ENCODE measurements around the gene FHIT.

Gene FHIT

DNA sequence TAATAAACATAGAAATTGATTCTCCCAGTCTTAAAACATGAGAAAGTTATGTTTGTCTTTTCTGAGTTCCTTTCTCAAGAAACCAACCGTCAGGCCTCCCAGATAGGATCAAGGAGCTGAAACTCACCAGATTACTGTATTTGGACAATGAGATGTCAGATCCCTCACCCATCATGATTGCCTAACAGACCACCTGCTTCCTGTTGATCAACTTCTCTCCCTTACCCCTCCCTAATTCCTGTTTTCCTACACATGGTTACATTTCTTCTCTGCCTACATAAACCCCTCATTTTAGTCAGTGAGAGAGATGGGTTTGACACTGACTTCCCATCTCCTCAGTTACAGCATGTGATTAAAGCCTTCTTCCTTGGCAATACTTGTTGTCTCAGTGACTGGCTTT, 917.5 kb downstream of the FHIT start:
- in situ Hi-C loops (cut with MboI; ENCODE audit: low sequenced_read_pairs, unreplicated experiment): no loop called here
- no peak for TF ChIP-seq CTCF (IDR thresholded peaks at IDR 0.05; ENCODE audit: borderline replicate concordance, control extremely low read depth, extremely low read depth, insufficient read depth, missing control alignments)
- no peak for DNase-seq (ENCODE audit: low spot score)

GRCh38 chr3:60330107-60330506, 921.1 kb downstream of the FHIT start:
- no peak for DNase-seq (ENCODE audit: low spot score)
- TF ChIP-seq CTCF (IDR thresholded peaks at IDR 0.05; ENCODE audit: borderline replicate concordance, control extremely low read depth, extremely low read depth, insufficient read depth, missing control alignments): no peak
- in situ Hi-C loops (cut with MboI; ENCODE audit: low sequenced_read_pairs, unreplicated experiment): no loop called here

- no peak for DNase-seq (ENCODE audit: low spot score)
- in situ Hi-C loops (cut with MboI; ENCODE audit: low sequenced_read_pairs, unreplicated experiment): no loop called here
- no peak for TF ChIP-seq CTCF (IDR thresholded peaks at IDR 0.05; ENCODE audit: borderline replicate concordance, control extremely low read depth, extremely low read depth, insufficient read depth, missing control alignments)
These were observed 925.6 kb downstream of the FHIT start for GRCh38 chr3:60325610-60326170.

DNA sequence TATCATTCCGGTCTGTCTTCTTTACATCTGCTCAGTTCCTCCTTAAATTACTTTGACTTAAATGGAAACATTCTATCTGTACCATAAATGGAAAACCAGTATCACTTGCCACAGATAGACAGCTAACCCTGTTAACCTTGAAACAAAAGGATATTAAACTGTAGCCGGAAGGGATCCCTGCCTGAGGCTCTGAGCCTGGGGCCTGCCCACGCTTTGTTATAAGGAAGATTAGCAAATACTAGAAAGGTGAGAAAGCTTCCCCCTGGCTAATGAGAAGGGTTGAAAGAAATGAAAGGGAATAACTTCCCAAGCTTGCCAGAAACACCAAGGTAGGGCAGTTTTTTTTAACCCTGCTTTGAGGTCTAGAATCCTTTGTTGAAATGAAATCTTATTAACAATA, 927.6 kb downstream of the FHIT start:
- no peak for DNase-seq (ENCODE audit: low spot score)
- TF ChIP-seq CTCF (IDR thresholded peaks at IDR 0.05; ENCODE audit: borderline replicate concordance, control extremely low read depth, extremely low read depth, insufficient read depth, missing control alignments): no peak
- in situ Hi-C loops (cut with MboI; ENCODE audit: low sequenced_read_pairs, unreplicated experiment): no loop called here

DNA sequence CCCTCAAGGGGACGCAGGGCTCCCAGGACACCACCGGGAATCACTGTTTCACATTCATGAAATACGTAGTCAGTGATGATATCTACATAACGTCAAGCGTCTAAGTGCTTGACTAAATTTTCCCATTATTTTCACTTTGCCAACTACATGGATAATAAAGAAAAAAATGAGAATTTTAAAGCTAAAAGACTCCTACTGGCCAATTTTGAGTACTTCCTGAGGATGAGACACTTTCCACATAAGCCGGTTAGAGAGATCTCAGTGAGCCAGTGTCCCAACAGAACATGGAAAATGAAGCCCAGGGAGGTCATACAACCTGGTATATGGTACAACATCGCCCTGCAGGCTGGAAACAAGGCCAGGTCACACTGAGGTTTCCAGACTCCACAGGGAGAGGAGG, 928.1 kb downstream of the FHIT start:
- TF ChIP-seq CTCF (IDR thresholded peaks at IDR 0.05; ENCODE audit: borderline replicate concordance, control extremely low read depth, extremely low read depth, insufficient read depth, missing control alignments): no peak
- in situ Hi-C loops (cut with MboI; ENCODE audit: low sequenced_read_pairs, unreplicated experiment): no loop called here
- no peak for DNase-seq (ENCODE audit: low spot score)

DNA sequence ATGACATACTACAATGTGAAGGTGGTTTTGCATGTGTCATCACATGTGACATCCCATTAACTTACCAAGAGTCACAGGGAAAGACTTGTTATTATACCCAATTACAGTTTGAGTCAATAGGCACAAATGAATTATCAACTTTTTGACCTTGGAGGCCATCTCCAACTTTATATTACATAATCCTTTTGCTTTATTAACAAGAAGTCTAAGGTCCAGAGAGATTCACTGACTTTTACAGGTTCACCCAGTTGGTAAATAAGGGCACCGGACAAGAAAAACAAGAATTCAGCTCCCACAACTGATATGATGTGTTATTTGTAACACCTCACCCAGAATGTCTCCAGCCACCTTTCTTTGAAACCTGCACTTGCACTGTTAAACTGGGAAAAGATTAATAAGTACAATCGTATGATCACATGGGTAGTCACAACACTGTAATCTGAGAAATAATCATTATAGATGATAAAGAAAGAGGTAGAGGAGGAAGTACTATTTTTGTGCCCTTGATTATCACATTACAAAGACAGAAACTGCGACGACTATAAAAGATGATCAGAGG, 928.9 kb downstream of the FHIT start:
- TF ChIP-seq CTCF (IDR thresholded peaks at IDR 0.05; ENCODE audit: borderline replicate concordance, control extremely low read depth, extremely low read depth, insufficient read depth, missing control alignments): no peak
- in situ Hi-C loops (cut with MboI; ENCODE audit: low sequenced_read_pairs, unreplicated experiment): no loop called here
- no peak for DNase-seq (ENCODE audit: low spot score)
